GM12872 (cell line): Measurements from ENCODE around the gene CYP26B1.

Experiments used
- TF ChIP-seq, protein P1 (sequence below): IDR thresholded peaks from 3 replicates; pipeline ENCODE4 v1.5.1; 2011; ENCODE audit warnings: low read depth, mild to moderate bottlenecking, low read length, moderate library complexity; ENCODE audit not compliant: insufficient read depth

Gene CYP26B1, protein sequence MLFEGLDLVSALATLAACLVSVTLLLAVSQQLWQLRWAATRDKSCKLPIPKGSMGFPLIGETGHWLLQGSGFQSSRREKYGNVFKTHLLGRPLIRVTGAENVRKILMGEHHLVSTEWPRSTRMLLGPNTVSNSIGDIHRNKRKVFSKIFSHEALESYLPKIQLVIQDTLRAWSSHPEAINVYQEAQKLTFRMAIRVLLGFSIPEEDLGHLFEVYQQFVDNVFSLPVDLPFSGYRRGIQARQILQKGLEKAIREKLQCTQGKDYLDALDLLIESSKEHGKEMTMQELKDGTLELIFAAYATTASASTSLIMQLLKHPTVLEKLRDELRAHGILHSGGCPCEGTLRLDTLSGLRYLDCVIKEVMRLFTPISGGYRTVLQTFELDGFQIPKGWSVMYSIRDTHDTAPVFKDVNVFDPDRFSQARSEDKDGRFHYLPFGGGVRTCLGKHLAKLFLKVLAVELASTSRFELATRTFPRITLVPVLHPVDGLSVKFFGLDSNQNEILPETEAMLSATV

DNA sequence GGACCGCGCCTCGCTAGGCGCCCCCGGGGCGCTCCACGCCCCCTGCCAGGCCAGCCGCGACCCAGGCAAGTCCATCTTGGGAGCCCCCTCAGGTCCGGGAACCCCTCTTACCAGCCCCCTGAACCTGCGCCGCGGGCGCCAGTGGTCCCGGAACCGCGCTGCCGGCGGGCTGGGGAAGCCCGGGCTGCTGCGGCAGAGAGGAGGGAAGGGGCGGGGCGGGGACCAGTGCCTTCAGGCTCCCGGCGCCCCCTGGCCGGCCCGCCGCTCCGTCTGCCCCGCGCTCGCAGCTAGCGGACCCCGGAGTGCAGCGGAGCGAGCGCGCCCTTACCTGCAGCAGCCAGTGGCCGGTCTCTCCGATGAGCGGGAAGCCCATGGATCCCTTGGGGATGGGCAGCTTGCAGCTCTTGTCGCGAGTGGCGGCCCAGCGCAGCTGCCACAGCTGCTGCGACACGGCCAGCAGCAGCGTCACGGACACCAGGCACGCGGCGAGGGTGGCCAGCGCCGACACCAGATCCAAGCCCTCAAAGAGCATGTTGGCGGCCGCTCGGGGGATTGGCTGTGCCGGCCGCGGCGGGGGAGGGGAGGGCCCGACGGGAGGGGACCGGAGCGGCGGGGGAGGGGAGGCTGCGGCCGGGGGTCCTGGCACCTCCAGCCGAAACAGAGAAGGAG lies at the start of gene CYP26B1:
Gene CYP26B1, minus strand, starts transcription at position 560 of the 669 bp plus-strand sequence. Its CDS starts 28 bp downstream, at position 532.
- TF ChIP-seq, protein P1, sequence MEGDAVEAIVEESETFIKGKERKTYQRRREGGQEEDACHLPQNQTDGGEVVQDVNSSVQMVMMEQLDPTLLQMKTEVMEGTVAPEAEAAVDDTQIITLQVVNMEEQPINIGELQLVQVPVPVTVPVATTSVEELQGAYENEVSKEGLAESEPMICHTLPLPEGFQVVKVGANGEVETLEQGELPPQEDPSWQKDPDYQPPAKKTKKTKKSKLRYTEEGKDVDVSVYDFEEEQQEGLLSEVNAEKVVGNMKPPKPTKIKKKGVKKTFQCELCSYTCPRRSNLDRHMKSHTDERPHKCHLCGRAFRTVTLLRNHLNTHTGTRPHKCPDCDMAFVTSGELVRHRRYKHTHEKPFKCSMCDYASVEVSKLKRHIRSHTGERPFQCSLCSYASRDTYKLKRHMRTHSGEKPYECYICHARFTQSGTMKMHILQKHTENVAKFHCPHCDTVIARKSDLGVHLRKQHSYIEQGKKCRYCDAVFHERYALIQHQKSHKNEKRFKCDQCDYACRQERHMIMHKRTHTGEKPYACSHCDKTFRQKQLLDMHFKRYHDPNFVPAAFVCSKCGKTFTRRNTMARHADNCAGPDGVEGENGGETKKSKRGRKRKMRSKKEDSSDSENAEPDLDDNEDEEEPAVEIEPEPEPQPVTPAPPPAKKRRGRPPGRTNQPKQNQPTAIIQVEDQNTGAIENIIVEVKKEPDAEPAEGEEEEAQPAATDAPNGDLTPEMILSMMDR: no peak

DNA sequence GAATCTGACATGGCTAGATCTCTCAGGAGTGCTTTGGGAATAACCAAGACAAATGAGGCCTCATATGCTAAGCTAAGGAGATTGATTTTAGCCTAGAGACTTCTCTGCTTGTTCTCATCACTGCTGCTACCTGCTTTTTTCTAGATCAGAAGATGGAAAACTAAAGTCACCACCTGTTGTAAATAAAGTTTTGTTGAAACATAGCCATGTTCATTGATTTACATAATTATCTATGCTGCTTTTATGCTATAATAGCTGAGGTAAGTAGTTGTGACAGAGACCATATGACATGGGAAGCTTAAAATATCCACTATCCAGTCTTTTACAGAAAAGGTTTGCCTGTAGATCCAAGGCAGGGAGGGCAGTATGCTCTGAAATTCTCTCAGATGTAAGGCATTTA lies 46.1 kb upstream of the CYP26B1 start:
- TF ChIP-seq, protein P1: no peak

DNA sequence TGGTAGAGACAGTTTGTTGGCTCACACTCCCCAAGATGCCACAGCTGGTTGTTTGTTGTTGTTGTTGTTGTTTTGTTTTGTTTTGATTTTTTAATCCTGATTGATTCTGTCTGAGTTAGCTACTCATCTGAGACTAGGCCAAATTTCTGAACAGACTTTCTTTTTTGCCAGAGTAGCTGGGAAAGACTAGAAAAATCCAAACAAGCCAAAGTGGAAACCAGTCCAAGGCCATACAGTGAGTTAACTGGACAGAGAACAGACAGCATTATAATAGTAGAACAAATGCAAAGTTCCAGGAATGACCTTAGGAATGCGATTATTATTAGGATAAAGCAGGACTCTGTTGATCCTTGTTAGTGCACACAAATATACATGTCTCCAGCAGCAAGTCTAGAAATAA lies 43.8 kb upstream of the CYP26B1 start:
- TF ChIP-seq, protein P1: no peak

DNA sequence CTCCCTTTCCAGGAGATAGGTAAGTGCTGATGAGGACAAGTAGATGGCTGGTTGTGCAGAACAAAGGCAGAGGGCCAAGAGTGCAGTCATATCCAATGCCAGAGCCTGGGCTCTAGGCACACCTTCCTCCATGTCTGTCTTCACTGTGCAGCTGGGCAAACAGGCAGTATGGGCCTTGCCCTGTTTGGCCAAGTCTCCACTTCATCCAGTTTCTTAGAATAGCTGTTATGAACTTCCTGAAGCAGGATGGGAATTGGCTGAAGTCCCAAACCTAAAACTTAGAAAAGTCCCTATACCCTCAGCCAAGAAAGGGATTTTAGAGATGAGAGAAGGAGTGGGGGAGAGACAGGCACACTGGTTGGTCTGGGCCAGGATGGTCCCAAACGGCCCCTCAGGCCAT lies 37.5 kb upstream of the CYP26B1 start:
- TF ChIP-seq, protein P1: no peak

DNA sequence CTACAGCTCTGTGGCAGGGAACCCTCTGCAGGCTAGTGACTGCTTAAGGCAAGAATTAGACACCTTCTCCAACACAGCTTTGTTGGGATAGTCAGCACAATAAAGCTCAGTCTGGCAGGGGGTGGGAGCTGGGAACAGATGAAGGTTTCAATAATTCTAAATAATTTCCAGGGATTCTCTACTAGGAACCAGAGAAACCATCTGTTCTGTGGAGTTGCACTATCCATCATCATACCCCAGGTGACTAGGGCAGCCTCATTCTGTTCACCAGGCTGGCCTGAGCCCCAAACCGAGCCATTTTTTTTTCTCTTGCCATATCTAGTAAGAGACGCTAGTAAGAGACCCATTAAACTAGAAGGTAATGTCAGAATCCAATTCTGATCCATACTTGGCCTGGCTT lies 35.8 kb upstream of the CYP26B1 start:
- TF ChIP-seq, protein P1: no peak

DNA sequence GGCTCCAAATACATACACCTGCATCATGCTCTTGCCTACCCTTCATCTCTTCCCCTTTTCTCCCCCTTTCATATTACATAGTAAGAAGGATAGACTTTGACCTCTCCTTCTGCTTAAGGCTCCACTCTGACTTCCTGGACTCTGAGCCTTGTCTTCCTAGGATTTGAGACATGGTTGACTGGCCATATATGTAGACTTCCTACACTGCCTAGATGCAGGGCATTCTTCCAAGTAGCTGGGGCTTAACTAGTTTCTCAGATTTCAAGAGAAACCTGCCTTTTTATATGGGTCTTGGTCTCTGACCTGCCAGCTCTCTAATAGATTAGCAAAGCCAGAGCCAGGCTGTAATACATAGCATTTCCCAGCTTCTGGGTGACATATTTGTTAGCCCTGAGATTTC lies 35.4 kb upstream of the CYP26B1 start:
- TF ChIP-seq, protein P1: no peak

DNA sequence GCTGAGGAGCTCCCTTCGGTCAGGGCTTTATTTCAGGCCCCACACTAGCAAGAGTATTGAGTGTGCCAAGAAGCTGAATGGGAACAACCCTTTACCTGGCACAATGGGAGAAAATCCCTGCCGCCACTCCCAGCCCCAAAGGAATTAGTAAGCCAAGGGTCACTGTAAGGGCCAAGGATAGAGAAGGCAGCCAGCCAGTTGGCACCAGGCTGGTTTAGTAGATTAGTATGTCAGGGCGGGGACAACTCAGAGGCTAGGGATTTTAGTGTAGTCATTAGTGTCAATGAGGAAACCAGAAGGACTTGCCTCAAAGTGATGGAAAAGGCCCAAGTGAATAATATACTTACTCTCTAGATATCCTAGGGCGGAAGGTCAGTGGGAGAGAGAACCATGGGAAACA lies 34.9 kb upstream of the CYP26B1 start:
- TF ChIP-seq, protein P1: no peak
